A172 (cell line): ENCODE results near the gene MYBPC3. TPM values are rescaled to one million over a fixed set of nuclear protein-coding genes. Genes with fewer than 3 reads are reported as not detected.

Experiments
- DNase-seq: peaks from one replicate; pipeline ENCODE4 v3.0.0-alpha.2; 2015; ENCODE audit warnings: low spot score
- total RNA-seq: library from RNA; depleted of rRNA; stranded (reverse); fragments of >200 nt; shearing (Covaris generic); gene quantifications from 2 replicates; pipeline ENCODE4 v1.2.3, GENCODE V29; 2014

The MYBPC3 gene
- total RNA-seq, 1 experiment from 2014 or later = not detected

- no peak for DNase-seq
These were observed 5.7 kb upstream of the MYBPC3 start for GRCh38 chr11:47357985-47358730.

- DNase-seq = no peak
These were observed 4.5 kb upstream of the MYBPC3 start for GRCh38 chr11:47356998-47357329.

GRCh38 chr11:47356129-47356997 is 3.9 kb upstream of the MYBPC3 start:
- DNase-seq = no peak

DNA sequence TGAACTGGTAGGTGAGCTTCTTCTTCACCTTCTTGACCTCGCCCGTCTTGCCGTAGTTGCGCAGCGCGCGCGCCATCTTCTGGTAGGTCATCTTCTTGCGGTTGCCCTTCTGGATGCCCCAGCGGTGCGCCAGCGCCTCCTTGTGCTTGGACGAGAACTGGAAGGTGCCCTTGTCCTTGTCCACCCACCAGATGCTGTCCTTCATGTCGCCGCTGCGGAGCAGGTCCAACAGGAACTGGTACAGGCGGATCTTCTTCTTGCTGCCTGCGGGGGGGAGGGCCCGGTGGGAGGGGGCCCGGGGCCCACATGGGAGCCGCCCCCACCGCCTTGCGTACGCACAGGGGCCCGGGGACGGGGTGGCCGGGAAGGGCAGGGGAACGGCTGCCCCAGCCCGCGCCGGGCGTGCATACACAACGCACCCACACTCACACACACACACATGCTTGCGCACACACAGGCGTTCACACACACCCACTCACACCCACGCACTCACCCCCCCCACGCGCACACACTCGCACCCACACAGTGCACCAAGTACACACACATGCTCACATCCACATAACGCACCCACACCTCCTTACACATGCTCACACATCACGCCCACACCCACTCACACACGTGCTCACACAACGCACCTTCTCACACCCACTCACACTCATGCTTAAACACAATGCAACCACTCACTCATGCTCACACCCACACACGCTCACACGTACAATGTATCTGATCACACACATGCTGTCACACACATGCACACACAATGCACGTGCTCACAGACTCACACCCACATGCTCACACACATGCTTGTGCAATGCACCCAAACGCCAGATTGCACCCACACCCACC is 3.0 kb upstream of the MYBPC3 start:
- DNase-seq = peak; percentile 94

GRCh38 chr11:47354913-47355282 is 2.4 kb upstream of the MYBPC3 start:
- no peak for DNase-seq

DNA sequence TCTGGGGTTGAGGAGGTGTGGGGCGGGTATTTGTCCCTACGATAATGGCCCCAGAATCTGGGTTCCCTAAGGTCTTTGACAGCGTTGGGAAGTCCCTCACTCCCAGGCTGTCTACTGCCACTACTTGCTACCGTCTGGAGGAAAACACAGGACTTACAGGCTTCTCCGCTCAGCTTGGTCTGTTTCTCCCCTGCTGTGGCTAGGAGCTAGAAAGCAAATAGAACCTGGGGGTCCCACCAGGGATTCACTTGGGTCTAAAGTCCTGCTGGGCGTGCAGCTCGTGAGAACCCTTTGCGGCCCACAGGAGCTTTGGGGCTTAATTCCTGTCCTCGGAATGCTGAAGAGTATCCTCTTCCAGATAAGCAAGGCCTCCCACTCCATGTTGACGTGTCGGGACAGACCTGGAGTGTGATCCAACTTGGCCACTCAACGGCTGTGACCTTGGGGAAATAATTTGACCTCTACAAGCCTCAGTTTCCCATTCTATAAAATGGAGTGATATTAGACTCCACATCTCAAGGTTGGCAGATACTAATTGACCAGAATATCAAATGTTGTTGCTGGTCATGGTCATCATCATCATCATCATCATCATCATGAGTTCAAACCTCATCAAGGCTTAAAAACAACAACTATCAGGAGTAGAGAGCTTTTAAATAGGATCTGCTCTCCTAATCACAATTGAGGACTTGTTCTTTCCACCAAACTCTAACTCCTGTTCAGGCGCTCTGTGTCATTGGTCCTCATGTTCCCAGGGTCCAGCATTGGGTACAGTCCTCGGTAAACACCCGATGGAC is 1.7 kb upstream of the MYBPC3 start:
- DNase-seq = no peak

GRCh38 chr11:47351156-47352126 is 1.1 kb downstream of the MYBPC3 start:
- DNase-seq = no peak

- DNase-seq = no peak
These were observed 2.2 kb downstream of the MYBPC3 start for GRCh38 chr11:47350315-47350714.

DNA sequence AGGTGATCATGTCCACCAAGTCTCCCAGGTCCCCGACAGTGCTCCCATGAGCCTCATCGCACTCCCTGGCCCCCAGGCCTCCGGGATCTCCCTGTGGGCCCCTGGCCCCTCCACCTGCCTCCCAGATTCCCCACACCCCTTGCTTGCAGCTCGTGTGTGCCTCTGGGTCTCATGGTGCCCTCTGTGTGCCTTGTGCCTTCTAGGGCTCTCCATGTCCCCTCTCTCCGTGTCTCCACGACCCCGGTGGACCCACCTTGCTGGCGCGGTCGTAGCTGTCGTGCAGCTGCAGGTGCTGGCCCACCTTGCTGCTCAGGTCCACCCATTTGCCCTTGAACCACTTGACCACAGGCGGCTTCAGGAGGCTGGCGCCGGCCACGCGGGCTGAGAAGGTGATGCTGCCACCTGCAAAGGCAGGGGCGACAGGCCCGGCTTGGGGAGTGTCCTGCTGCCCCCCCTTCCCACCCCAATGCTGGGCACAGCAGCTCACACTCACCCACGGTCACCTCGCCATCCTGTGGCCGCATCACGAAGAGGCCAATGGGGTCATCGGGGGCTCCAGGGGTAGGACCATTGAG is 2.9 kb downstream of the MYBPC3 start:
- no peak for DNase-seq

GRCh38 chr11:47348859-47349258 is 3.6 kb downstream of the MYBPC3 start:
- DNase-seq = peak; percentile 24

GRCh38 chr11:47348131-47348802 is 4.2 kb downstream of the MYBPC3 start:
- DNase-seq = no peak

GRCh38 chr11:47347137-47347536 is 5.4 kb downstream of the MYBPC3 start:
- DNase-seq = no peak

DNA sequence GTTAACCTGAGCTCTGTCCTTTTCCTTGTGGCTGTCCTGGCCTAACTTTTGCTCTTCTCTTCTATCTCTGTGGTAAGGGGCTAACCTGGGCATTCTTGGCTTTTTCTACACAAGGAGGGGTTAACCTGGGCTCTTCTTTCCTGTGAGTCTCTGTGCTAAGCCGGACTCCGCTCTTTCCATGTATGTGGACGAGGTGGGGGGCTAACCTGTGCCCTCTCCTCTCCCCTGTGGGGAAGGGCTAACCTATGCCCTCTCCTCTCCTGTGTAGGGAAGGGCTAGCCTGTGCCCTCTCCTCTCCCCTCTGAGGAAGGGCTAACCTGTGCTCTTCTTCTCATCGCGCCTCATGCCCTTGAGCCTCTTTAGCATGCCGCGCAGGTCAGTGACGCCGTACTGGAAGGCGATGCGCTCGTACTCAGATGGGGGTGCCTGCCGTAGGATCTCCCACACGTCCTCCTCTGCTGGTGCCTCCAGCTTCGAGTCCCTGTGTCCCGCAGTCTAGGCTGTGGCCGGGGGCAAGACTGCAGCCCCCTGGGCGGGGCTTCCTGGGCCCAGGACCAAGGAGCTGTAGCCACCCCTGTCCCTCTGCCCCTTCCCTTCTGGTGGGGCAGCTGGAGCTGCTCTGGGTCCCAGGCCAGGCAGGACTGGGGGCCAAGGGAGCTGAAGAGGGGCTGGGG is 6.5 kb downstream of the MYBPC3 start:
- DNase-seq = no peak

GRCh38 chr11:47342854-47343253 is 9.6 kb downstream of the MYBPC3 start:
- DNase-seq = no peak

DNA sequence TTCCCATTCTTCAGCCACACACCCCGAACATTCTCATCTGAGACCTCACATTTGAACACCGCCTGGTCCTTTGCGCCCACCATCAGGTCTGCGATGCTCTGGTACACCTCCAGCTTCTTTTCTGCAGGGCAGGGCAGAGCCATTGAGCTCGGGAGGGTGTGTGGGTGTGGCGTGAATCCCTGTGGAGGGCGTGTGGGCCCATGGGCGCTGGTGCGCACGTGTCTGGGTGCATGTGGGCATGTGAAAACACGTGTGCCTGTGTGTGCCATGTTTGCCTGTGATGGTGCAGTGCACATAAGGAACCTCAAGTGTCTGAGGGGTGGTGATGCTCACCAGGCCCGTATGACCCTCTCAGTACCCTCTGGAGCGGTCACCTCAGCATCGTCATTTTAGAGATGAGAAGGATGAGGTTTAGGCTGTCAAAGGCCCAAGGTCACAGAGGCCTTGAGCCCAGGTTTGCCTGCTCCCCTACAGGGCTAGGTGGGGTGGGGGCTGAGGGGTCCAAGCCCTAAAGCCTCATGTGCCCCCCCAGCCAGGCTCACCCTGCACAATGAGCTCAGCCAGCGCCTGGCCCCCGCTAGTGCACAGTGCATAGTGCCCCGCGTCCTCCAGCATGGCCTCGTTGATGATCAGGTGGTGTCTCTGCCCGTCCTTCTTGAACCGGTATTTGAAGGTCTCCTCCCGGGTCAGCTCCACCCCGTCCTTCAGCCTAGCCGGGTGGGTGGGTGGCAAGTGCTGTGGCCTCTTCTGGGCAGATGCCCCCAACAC is 10.3 kb downstream of the MYBPC3 start:
- no peak for DNase-seq

DNA sequence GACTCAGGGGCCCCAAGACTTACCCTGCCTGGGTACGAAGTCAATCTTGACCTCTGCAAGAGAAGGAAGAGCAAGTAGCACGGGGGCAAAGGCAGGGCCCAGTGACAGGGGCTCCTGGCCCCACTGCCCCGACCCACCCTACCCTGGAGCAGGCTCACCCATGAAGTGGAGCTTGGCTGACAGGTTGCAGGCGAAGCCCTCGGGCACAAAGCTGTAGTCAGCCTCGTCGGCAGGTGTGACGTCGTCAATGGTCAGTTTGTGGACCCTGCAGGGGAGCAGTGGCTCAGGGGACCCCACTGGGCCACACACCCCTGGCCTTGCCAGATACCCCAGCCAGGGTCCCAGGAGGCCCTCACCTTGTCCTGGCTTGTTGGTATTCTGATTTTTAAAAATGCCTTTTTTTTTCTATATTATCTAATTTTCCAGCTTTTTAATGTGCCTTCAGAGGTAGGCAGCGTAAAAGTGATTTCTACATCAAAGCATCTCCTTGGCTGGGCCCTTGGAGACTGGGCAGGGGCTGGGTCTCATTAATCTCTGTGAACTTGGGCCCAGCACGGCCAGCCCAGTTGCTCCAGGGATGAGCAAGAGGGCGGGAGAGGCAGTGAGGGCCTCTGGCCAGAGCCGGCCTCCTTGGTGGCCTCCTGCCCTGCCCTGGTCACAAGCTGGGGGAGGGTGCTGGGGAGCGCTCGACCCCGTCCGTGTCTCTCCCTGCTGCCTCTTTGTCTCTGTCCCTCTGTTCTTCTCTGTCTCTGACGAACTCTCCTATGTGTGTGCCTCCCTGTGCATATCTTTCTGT is 11.3 kb downstream of the MYBPC3 start:
- DNase-seq = no peak

GRCh38 chr11:47340010-47340409 is 12.5 kb downstream of the MYBPC3 start:
- no peak for DNase-seq
